ENCODE results near the gene CACFD1.

DNA sequence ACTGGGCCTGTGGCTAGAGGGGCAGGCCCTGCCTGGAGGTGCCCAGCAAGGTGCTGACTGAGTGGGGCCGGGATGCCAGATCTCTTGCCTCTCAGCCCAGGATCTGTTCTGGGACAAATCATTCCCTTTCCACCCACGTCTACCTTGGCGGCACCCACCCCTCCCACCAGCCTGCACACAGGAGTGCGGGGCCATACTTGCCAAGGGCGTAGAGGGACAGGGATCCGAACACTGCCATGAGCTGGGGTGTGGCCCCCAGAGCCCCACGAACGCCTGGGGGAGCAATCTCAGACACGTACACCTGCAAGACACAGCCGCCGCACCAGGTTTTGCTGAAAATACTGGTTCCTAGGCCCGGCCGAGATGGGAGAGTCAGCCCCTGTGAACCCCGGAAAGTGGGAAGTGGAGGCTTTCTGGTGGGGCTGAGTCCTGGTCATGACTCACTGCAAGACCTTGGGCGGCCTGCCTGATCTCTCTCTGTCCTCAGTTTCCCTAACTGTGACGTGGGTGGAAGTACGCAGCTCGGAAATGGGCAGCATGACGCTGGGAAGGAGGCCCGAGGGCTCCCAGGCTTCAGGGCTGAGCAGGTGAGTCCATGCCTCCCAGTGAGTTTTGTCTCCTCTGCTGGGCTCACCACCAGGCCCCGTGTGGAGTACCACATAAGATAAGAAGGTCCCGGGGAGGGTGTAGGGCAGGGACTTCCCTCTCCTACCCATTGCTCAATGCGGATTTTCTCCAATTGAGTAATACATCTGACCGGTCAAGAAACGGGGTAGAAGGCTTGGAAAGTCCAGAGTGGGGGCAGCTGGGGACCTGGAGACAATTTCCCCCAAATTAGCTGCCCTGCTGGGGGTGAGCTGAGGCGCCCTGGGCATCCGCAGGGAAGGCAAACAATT, 16.5 kb downstream of the CACFD1 start:
- TF ChIP-seq, protein P1, sequence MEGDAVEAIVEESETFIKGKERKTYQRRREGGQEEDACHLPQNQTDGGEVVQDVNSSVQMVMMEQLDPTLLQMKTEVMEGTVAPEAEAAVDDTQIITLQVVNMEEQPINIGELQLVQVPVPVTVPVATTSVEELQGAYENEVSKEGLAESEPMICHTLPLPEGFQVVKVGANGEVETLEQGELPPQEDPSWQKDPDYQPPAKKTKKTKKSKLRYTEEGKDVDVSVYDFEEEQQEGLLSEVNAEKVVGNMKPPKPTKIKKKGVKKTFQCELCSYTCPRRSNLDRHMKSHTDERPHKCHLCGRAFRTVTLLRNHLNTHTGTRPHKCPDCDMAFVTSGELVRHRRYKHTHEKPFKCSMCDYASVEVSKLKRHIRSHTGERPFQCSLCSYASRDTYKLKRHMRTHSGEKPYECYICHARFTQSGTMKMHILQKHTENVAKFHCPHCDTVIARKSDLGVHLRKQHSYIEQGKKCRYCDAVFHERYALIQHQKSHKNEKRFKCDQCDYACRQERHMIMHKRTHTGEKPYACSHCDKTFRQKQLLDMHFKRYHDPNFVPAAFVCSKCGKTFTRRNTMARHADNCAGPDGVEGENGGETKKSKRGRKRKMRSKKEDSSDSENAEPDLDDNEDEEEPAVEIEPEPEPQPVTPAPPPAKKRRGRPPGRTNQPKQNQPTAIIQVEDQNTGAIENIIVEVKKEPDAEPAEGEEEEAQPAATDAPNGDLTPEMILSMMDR (conservative IDR thresholded peaks at IDR 0.05; ENCODE audit: low read depth, low read length) = no peak
- TF ChIP-seq EZH2 (IDR thresholded peaks at IDR 0.05; ENCODE audit: borderline replicate concordance, low read depth, low read length, poor library complexity, severe bottlenecking) = no peak
